Measurements from ENCODE around the gene FXR1.

- TF ChIP-seq CTCF (IDR thresholded peaks at IDR 0.05) = no peak
- no peak for TF ChIP-seq ZFX (IDR thresholded peaks at IDR 0.05; ENCODE audit: borderline replicate concordance)
These were observed 78.0 kb downstream of the FXR1 start for GRCh38 chr3:180990505-180990904.
